Measurements from ENCODE around the gene FSTL5. TPM values are rescaled to one million over a fixed set of nuclear protein-coding genes. Genes with fewer than 3 reads are reported as not detected.

FSTL5 gene
- total and polyA plus RNA-seq, 2 experiments from 2014 or later: 0.06 to 0.49 TPM

- no peak overlapping the region for H3K4me3 Mint-ChIP-seq
- DNase-seq (ENCODE audit: low spot score) (no peak), ATAC-seq (no peak)
- peaks cover 16% of the 10 kb centered on the region for H3K4me1 Mint-ChIP-seq
- no peaks in the 10 kb centered on the region for H3K27me3 Mint-ChIP-seq (ENCODE audit: insufficient read depth, low read depth, poor library complexity)
- no peaks in the 10 kb centered on the region for H3K4me1 ChIP-seq (ENCODE audit: insufficient read depth)
- no peak overlapping the region for H3K27ac ChIP-seq (ENCODE audit: low read depth)
- H3K79me2 ChIP-seq (replicated peaks; ENCODE audit: insufficient read depth): no peaks in the 10 kb centered on the region
- no peak overlapping the region for H2AFZ ChIP-seq
- H3K36me3 ChIP-seq (ENCODE audit: insufficient read depth): no peaks in the 10 kb centered on the region
- no peaks in the 10 kb centered on the region for H3K36me3 Mint-ChIP-seq (ENCODE audit: low read depth)
- no peak for TF ChIP-seq ZNF114 (CRISPR knock-in tag; IDR thresholded peaks at IDR 0.05)
- no peak for TF ChIP-seq EZH2 (IDR thresholded peaks at IDR 0.05; ENCODE audit: low read depth, unreplicated experiment)
- H3K4me3 ChIP-seq: no peak overlapping the region
- H3K27me3 ChIP-seq (ENCODE audit: insufficient read depth): no peaks in the 10 kb centered on the region
- H3F3A ChIP-seq (replicated peaks; ENCODE audit: low read depth): no peaks in the 10 kb centered on the region
- H3K9me2 ChIP-seq (ENCODE audit: insufficient read depth): no peaks in the 10 kb centered on the region
- H3K4me2 ChIP-seq: no peak overlapping the region
- H3K9me3 Mint-ChIP-seq: no peaks in the 10 kb centered on the region
- H3K27ac Mint-ChIP-seq: no peak overlapping the region
- H4K20me1 ChIP-seq (replicated peaks; ENCODE audit: insufficient read depth): no peaks in the 10 kb centered on the region
Measured at GRCh38 chr4:161931089-161931488, 232.7 kb downstream of the FSTL5 start.

GRCh38 chr4:161929956-161930355 is 233.8 kb downstream of the FSTL5 start:
- Histone ChIP-seq H3K9me2 (ENCODE audit: insufficient read depth) (no peaks in the 10 kb centered on the region), H3K36me3 (ENCODE audit: insufficient read depth) (no peaks in the 10 kb centered on the region), H3K27ac (ENCODE audit: low read depth) (no peak overlapping the region), H3K79me2 (replicated peaks; ENCODE audit: insufficient read depth) (no peaks in the 10 kb centered on the region), H2AFZ (no peak overlapping the region), H3K4me1 (ENCODE audit: insufficient read depth) (no peaks in the 10 kb centered on the region), H3K4me2 (no peak overlapping the region), H4K20me1 (replicated peaks; ENCODE audit: insufficient read depth) (no peaks in the 10 kb centered on the region), H3F3A (replicated peaks; ENCODE audit: low read depth) (no peaks in the 10 kb centered on the region), H3K4me3 (no peak overlapping the region), H3K27me3 (ENCODE audit: insufficient read depth) (no peaks in the 10 kb centered on the region)
- peaks cover 16% of the 10 kb centered on the region for H3K4me1 Mint-ChIP-seq
- H3K27ac Mint-ChIP-seq: 0 out of 2 replicates have a peak overlapping the region, but pooled peaks have one; percentile 21
- no peaks in the 10 kb centered on the region for H3K36me3 Mint-ChIP-seq (ENCODE audit: low read depth)
- peak; percentile 31; the same call in 2 of the 3 replicates for ATAC-seq
- H3K4me3 Mint-ChIP-seq: no peak overlapping the region
- no peaks in the 10 kb centered on the region for H3K9me3 Mint-ChIP-seq
- peak; percentile 15 for DNase-seq (ENCODE audit: low spot score)
- no peaks in the 10 kb centered on the region for H3K27me3 Mint-ChIP-seq (ENCODE audit: insufficient read depth, low read depth, poor library complexity)
- TF ChIP-seq JUNB (IDR thresholded peaks at IDR 0.05; ENCODE audit: unreplicated experiment) (no peak), ZNF331 (CRISPR knock-in tag; IDR thresholded peaks at IDR 0.05; ENCODE audit: low read depth) (no peak), REST (IDR thresholded peaks at IDR 0.05; ENCODE audit: unreplicated experiment) (no peak), CTCF (conservative IDR thresholded peaks at IDR 0.05; ENCODE audit: low read depth in 2 of 2) (no peak), NANOG (IDR thresholded peaks at IDR 0.05; ENCODE audit: borderline replicate concordance) (no peak), ETS1 (IDR thresholded peaks at IDR 0.05) (no peak), POLR2AphosphoS5 (IDR thresholded peaks at IDR 0.05; ENCODE audit: low read depth) (no peak), EZH2 (IDR thresholded peaks at IDR 0.05; ENCODE audit: low read depth, unreplicated experiment) (no peak), CREB1 (CRISPR knock-in tag; IDR thresholded peaks at IDR 0.05; ENCODE audit: low read depth) (no peak), EZH2phosphoT487 (IDR thresholded peaks at IDR 0.05; ENCODE audit: unreplicated experiment) (no peak), ZNF114 (CRISPR knock-in tag; IDR thresholded peaks at IDR 0.05) (no peak)
